ENCODE data around the gene FSTL5.

FSTL5 gene

DNA sequence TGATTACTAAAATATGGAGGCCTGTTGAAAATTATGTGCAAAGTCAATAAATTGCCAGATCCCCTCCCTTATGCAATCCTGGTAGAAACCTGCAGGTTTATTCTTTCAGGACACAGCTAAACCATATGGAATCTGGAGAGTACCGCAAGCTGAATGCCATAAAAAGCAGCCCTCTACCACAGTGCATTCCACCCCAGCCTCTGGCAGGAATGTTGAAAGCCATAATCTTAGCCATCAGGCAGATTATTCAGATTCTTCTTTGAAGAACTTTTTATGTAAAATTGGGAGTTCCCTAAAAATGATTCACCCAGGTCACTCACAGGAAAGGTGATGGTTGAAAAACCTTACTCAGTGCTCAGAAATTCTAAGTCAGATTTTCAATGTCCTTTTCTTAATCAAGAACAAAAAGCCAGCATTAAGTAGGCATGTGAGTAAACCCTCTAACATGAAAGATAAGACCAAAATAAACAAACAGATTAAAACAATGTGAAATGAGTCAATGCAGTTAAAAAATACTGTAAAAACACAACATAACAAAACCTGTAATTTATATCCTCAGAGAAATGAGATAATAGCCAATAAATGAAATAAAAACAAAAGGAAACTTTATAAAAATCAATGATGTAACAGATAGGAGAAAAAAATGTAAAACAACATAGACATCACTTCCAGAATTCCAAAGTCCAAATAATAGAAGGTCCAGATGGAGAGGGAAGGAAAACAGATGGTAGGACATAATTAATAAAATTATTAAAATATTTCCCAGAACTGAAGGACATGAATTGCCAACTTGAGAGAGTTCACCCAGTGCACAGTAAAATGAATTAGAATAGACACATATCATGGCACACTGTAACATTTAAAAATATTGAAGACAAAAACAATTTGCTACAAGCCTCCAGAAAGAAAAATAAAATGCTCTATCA, 226.9 kb downstream of the FSTL5 start:
- Histone ChIP-seq H3K9me3 (ENCODE audit: insufficient read depth, low read length, severe bottlenecking) (no peaks in the 10 kb centered on the region), H3K27ac (ENCODE audit: low read length) (no peak overlapping the region), H3K36me3 (ENCODE audit: insufficient read depth, low read length) (no peaks in the 10 kb centered on the region), H2AFZ (ENCODE audit: low read depth, low read length) (no peak overlapping the region), H4K20me1 (ENCODE audit: insufficient read depth, low read length) (no peaks in the 10 kb centered on the region), H3K79me2 (ENCODE audit: insufficient read depth, low read length) (no peaks in the 10 kb centered on the region), H3K9ac (ENCODE audit: low read depth, low read length) (no peak overlapping the region), H3K4me2 (ENCODE audit: insufficient read depth, low read length) (no peak overlapping the region), H3K4me3 (ENCODE audit: low read depth in 1 of 2, low read length in 2 of 2) (no peak overlapping the region), H3K27me3 (ENCODE audit: insufficient read depth, low read length, poor library complexity) (no peaks in the 10 kb centered on the region), H3K4me1 (ENCODE audit: insufficient read depth, low read length) (no peaks in the 10 kb centered on the region)
- TF ChIP-seq, protein P1, sequence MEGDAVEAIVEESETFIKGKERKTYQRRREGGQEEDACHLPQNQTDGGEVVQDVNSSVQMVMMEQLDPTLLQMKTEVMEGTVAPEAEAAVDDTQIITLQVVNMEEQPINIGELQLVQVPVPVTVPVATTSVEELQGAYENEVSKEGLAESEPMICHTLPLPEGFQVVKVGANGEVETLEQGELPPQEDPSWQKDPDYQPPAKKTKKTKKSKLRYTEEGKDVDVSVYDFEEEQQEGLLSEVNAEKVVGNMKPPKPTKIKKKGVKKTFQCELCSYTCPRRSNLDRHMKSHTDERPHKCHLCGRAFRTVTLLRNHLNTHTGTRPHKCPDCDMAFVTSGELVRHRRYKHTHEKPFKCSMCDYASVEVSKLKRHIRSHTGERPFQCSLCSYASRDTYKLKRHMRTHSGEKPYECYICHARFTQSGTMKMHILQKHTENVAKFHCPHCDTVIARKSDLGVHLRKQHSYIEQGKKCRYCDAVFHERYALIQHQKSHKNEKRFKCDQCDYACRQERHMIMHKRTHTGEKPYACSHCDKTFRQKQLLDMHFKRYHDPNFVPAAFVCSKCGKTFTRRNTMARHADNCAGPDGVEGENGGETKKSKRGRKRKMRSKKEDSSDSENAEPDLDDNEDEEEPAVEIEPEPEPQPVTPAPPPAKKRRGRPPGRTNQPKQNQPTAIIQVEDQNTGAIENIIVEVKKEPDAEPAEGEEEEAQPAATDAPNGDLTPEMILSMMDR (IDR thresholded peaks at IDR 0.05; ENCODE audit: borderline replicate concordance, extremely low read depth, low read length, poor library complexity, severe bottlenecking), result no peak
- no peak for TF ChIP-seq EZH2 (IDR thresholded peaks at IDR 0.05; ENCODE audit: borderline replicate concordance, low read depth, low read length, severe bottlenecking)
- DNase-seq (no peak), ATAC-seq (ENCODE audit: insufficient read depth, low read depth) (no peak)

DNA sequence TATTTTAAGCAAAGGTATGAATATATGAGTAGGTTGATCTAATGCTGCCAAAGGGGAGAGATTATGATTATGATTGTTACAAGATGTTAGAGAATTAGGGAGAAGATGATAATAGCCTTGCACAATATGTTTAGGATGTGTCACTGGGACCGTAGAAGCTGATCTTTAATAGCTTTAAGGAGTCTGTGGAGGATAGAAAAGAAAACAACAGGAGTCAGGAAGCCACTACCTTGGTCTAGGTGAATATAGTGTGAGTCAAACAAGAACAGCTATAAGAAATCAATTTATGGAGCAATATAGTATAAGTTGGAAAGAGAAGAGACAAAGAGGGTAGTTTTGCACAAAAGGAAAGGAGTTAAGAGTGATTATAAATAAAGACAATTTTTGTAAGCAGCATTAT, 232.7 kb downstream of the FSTL5 start:
- TF ChIP-seq, protein P1 (IDR thresholded peaks at IDR 0.05; ENCODE audit: borderline replicate concordance, extremely low read depth, low read length, poor library complexity, severe bottlenecking), result no peak
- no peak for TF ChIP-seq EZH2 (IDR thresholded peaks at IDR 0.05; ENCODE audit: borderline replicate concordance, low read depth, low read length, severe bottlenecking)
- no peak for DNase-seq
- Histone ChIP-seq H2AFZ (ENCODE audit: low read depth, low read length) (no peak overlapping the region), H3K9me3 (ENCODE audit: insufficient read depth, low read length, severe bottlenecking) (no peaks in the 10 kb centered on the region), H3K27me3 (ENCODE audit: insufficient read depth, low read length, poor library complexity) (no peaks in the 10 kb centered on the region), H3K9ac (ENCODE audit: low read depth, low read length) (no peak overlapping the region), H3K79me2 (ENCODE audit: insufficient read depth, low read length) (no peaks in the 10 kb centered on the region), H3K4me3 (ENCODE audit: low read depth in 1 of 2, low read length in 2 of 2) (no peak overlapping the region), H3K27ac (ENCODE audit: low read length) (no peak overlapping the region), H3K36me3 (ENCODE audit: insufficient read depth, low read length) (no peaks in the 10 kb centered on the region), H3K4me1 (ENCODE audit: insufficient read depth, low read length) (no peaks in the 10 kb centered on the region), H3K4me2 (ENCODE audit: insufficient read depth, low read length) (no peak overlapping the region), H4K20me1 (ENCODE audit: insufficient read depth, low read length) (no peaks in the 10 kb centered on the region)
- ATAC-seq (ENCODE audit: insufficient read depth, low read depth), result no peak

DNA sequence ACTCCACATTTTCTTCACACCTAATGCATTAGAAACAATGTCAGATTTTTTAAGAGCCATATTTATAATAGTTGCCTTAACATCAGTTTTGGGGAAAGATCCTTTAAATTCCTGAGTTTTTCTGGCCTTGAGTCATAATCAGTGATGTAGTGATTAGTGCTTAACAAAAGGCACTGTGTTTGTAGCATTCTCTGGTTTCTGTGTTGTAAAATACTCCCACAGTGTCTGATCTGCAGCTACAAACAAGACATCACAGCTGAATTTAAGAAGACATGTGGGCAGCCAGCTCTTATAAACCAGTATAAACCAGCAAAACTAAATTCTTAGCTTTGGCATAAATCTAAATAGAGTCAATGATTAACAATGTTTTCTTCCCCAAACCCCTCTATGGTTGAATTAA, 233.8 kb downstream of the FSTL5 start:
- no peak overlapping the region for H2AFZ ChIP-seq (ENCODE audit: low read depth, low read length)
- H3K9ac ChIP-seq (ENCODE audit: low read depth, low read length), result no peak overlapping the region
- no peaks in the 10 kb centered on the region for H3K27me3 ChIP-seq (ENCODE audit: insufficient read depth, low read length, poor library complexity)
- no peak overlapping the region for H3K4me2 ChIP-seq (ENCODE audit: insufficient read depth, low read length)
- TF ChIP-seq, protein P1 (IDR thresholded peaks at IDR 0.05; ENCODE audit: borderline replicate concordance, extremely low read depth, low read length, poor library complexity, severe bottlenecking), result no peak
- no peak for TF ChIP-seq EZH2 (IDR thresholded peaks at IDR 0.05; ENCODE audit: borderline replicate concordance, low read depth, low read length, severe bottlenecking)
- H3K4me3 ChIP-seq (ENCODE audit: low read depth in 1 of 2, low read length in 2 of 2), result no peak overlapping the region
- no peak overlapping the region for H3K27ac ChIP-seq (ENCODE audit: low read length)
- H3K79me2 ChIP-seq (ENCODE audit: insufficient read depth, low read length), result no peaks in the 10 kb centered on the region
- no peaks in the 10 kb centered on the region for H3K9me3 ChIP-seq (ENCODE audit: insufficient read depth, low read length, severe bottlenecking)
- no peak for ATAC-seq (ENCODE audit: insufficient read depth, low read depth)
- H3K36me3 ChIP-seq (ENCODE audit: insufficient read depth, low read length), result no peaks in the 10 kb centered on the region
- H4K20me1 ChIP-seq (ENCODE audit: insufficient read depth, low read length), result no peaks in the 10 kb centered on the region
- no peak for DNase-seq
- H3K4me1 ChIP-seq (ENCODE audit: insufficient read depth, low read length), result no peaks in the 10 kb centered on the region

Data from DND-41 (cell line).